NB4 (cell line): ENCODE data around the gene NNAT.

Experiments
- MYC ChIP-seq: IDR thresholded peaks from 2 replicates; pipeline ENCODE4 v1.6.1; 2011; ENCODE audit warnings: low read depth, low read length
- POLR2A ChIP-seq: IDR thresholded peaks from 2 replicates; pipeline ENCODE4 v1.6.1; 2011; ENCODE audit warnings: mild to moderate bottlenecking; ENCODE audit not compliant: insufficient read length; ENCODE audit errors: extremely low read depth
- TF ChIP-seq, protein P1 (sequence below): IDR thresholded peaks from one replicate; pipeline ENCODE4 v1.5.1; 2012; ENCODE audit warnings: low read depth, low read length
- TF ChIP-seq, protein P2 (sequence below): IDR thresholded peaks from 2 replicates; pipeline ENCODE4 v1.6.1; 2011; ENCODE audit warnings: low read depth, low read length

DNA sequence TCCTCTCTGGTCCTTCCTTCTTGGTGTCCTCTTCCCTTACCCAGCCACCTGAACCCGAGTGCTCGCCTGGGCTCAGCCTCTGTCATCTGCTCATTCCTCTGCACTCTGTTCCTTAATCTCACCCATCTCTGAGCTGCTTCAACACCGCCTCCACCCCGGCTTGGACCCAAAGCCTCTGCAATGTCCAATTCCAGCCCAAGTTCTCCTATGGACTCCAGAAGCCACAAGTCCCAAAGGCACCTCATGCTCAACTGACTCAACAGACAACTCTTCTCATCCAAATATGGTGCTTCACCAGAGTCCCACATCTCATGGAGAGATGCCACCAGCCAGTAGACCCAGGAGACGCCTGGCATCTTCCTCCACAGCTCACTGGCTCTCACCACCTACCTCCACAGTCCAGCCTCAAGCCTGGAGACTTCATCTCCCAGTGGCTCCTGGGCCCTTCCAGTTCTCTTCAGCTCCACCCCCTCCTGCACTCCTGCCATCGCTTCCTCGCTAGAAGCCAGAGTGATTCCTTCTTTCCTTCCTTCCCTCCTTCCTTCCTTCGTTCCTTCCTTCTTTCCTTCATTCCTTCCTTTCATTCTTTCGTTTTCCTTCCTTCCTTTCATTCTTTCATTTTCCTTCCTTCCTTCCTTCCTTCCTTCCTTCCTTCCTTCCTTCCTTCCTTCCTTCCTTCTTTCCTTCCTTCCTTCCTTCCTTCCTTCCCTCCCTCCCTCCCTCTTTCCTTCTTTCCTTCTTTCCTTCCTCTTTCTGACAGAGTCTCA lies 40.9 kb upstream of the NNAT start:
- TF ChIP-seq, protein P1, sequence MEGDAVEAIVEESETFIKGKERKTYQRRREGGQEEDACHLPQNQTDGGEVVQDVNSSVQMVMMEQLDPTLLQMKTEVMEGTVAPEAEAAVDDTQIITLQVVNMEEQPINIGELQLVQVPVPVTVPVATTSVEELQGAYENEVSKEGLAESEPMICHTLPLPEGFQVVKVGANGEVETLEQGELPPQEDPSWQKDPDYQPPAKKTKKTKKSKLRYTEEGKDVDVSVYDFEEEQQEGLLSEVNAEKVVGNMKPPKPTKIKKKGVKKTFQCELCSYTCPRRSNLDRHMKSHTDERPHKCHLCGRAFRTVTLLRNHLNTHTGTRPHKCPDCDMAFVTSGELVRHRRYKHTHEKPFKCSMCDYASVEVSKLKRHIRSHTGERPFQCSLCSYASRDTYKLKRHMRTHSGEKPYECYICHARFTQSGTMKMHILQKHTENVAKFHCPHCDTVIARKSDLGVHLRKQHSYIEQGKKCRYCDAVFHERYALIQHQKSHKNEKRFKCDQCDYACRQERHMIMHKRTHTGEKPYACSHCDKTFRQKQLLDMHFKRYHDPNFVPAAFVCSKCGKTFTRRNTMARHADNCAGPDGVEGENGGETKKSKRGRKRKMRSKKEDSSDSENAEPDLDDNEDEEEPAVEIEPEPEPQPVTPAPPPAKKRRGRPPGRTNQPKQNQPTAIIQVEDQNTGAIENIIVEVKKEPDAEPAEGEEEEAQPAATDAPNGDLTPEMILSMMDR, result no peak
- TF ChIP-seq, protein P2, sequence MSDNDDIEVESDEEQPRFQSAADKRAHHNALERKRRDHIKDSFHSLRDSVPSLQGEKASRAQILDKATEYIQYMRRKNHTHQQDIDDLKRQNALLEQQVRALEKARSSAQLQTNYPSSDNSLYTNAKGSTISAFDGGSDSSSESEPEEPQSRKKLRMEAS, result no peak
- TF ChIP-seq POLR2A, result no peak
- TF ChIP-seq MYC, result no peak
